Germinal center (tissue), 1 donor: ENCODE results near the gene ZNF668.

ENCODE experiments used
- DNase-seq: peaks from one replicate; pipeline ENCODE4 v3.0.0; 2012; ENCODE audit warnings: mixed read lengths, low spot score

The ZNF668 gene

DNA sequence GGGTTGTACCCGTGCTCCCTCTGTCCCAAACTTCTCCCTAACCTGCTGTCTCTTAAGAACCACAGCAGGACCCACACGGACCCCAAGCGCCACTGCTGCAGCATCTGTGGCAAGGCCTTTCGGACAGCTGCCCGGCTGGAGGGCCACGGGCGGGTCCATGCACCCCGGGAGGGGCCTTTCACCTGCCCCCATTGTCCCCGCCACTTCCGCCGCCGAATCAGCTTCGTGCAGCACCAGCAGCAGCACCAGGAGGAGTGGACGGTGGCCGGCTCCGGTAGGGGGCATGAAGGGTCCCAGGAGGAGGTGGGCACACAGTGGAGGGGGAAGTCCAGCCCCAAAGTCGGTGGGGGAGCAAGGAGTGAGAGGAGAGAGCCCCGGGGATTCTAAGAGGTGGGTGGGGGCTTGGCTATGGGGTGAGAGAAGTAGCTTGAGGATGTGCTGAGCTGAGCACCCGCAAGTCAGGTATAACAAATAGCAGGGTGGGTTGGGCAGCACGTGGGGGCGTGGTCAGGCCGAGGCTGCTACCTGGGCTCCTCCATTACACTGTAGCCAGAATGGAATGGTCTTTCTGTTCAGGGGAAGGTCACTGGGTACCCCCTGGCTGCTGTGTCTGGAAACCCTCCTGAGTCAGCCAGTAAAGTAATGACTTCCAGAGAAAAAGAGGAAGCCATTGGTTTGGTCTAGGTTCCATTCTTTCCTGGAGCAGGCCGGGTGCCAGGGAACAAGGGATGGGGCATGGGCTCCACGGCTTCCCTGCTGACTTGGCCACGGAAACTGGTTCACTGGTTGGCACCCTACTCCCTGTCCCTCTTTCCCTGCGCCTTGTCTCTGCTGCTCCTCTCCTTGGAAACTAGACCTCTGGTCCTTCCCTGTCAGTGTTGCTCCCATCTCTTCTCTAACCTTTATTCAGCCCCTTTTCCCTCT is 7.7 kb upstream of the ZNF668 start:
- DNase-seq: no peak

DNA sequence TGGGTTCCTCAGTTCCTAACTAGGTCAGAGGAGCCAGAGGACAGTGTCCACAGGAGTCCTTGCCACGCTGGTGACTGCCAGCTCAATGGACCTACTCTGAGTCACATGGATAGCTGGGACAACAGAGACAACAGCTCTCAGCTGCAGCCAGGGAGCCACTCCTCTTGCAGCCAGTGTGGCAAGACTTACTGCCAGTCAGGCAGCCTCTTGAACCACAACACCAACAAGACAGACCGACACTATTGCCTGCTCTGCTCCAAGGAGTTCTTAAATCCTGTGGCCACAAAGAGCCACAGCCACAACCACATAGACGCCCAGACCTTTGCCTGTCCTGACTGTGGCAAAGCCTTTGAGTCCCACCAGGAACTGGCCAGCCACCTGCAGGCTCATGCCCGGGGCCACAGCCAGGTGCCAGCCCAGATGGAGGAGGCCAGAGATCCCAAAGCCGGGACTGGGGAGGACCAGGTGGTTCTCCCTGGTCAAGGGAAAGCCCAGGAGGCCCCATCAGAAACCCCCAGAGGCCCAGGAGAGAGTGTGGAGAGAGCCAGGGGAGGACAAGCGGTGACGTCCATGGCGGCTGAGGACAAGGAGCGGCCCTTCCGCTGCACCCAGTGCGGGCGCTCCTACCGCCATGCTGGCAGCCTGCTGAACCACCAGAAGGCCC is 6.8 kb upstream of the ZNF668 start:
- no peak for DNase-seq

DNA sequence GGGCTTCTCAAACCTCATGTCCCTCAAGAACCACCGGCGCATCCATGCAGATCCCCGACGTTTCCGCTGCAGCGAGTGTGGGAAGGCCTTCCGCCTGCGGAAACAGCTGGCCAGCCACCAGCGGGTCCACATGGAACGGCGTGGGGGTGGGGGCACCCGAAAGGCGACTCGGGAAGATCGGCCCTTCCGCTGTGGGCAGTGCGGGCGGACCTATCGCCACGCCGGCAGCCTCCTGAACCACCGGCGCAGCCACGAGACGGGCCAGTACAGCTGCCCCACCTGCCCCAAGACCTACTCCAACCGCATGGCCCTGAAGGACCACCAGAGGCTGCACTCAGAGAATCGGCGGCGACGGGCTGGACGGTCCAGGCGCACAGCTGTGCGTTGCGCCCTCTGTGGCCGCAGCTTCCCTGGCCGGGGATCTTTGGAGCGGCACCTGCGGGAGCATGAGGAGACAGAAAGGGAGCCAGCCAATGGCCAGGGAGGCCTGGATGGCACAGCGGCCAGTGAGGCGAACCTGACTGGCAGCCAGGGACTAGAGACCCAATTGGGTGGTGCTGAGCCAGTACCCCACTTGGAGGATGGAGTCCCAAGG is 6.1 kb upstream of the ZNF668 start:
- no peak for DNase-seq

DNA sequence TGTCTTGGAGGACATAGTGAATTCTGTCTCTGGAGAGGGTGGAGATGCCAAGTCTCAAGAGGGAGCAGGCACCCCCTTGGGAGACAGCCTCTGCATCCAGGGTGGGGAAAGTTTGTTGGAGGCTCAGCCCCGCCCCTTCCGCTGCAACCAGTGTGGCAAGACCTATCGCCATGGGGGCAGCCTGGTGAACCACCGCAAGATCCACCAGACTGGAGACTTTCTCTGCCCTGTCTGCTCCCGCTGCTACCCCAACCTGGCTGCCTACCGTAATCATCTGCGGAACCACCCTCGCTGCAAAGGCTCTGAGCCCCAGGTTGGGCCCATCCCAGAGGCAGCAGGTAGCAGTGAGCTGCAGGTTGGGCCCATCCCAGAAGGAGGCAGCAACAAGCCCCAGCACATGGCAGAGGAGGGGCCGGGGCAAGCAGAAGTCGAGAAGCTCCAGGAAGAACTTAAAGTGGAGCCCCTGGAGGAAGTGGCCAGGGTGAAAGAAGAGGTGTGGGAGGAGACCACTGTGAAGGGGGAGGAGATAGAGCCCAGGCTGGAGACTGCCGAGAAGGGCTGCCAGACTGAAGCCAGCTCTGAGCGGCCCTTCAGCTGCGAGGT is 5.4 kb upstream of the ZNF668 start:
- DNase-seq: no peak

DNA sequence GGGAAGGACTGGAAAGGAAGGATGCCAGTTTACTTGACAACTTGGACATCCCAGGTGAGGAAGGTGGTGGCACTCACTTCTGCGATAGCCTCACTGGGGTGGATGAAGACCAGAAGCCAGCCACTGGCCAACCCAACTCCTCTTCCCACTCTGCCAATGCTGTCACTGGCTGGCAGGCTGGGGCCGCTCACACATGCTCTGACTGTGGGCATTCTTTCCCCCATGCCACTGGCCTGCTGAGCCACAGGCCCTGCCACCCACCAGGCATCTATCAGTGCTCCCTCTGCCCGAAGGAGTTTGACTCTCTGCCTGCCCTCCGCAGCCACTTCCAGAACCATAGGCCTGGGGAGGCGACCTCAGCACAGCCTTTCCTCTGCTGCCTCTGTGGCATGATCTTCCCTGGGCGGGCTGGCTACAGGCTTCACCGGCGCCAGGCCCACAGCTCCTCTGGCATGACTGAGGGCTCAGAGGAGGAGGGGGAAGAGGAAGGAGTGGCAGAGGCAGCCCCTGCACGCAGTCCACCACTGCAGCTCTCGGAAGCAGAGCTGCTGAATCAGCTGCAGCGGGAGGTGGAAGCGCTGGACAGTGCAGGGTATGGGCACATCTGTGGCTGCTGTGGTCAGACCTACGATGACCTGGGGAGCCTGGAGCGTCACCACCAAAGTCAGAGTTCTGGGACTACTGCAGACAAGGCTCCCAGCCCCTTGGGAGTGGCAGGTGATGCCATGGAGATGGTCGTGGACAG is 4.7 kb upstream of the ZNF668 start:
- DNase-seq: no peak

DNA sequence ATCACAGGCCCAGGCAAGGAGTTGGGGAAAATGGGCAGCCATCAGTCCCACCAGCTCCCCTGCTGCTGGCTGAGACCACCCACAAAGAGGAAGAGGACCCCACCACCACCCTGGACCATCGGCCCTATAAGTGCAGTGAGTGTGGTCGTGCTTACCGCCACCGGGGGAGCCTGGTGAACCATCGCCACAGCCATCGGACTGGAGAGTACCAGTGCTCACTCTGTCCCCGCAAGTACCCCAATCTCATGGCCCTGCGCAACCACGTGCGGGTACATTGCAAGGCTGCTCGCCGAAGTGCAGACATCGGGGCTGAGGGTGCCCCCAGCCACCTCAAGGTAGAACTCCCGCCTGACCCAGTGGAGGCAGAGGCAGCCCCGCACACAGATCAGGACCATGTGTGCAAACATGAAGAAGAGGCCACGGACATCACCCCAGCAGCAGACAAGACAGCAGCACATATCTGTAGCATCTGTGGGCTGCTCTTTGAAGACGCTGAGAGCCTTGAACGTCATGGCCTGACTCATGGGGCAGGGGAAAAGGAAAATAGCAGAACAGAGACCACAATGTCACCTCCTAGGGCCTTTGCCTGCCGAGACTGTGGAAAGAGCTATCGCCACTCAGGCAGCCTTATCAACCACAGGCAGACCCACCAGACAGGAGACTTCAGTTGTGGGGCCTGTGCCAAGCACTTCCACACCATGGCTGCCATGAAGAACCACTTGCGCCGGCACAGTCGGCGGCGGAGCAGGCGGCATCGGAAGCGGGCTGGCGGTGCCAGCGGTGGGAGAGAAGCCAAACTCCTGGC is 3.8 kb upstream of the ZNF668 start:
- DNase-seq: no peak

DNA sequence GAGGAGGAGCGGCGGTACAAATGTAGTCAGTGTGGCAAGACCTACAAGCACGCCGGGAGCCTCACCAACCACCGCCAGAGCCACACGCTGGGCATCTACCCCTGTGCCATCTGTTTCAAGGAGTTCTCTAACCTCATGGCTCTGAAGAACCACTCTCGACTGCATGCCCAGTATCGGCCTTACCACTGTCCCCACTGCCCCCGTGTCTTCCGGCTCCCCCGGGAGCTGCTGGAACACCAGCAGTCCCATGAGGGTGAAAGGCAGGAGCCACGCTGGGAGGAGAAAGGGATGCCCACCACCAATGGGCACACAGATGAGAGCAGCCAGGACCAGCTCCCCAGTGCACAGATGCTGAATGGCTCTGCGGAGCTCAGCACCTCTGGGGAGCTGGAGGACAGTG is 3.0 kb upstream of the ZNF668 start:
- no peak for DNase-seq

DNA sequence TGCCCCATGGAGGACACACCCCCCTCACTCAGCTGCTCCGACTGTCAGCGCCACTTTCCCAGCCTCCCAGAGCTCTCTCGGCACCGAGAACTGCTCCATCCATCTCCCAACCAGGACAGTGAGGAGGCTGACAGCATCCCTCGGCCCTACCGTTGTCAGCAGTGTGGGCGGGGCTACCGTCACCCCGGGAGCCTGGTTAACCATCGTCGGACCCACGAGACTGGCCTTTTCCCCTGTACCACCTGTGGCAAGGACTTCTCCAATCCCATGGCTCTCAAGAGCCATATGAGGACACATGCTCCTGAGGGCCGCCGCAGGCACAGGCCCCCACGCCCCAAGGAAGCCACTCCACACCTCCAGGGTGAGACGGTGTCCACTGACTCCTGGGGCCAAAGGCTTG is 2.3 kb upstream of the ZNF668 start:
- DNase-seq: no peak

DNA sequence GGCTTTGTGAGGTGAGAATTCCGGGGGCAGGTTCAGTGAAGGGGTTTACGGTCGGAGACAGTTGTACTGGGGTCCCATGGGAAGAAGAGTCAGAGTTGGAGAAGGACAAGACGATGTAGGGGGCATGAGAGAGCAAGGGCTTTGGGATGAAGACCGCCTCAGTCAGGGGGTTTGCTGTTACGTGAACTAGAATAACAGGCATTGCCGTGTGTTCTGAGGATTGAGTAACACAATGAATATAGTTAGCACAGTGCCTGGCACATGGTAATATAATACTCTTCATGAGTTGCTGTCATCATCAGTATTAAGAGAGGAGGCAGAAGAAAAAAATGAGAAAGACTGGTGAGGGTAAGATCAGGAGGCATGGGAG is 759 bp upstream of the ZNF668 start:
- DNase-seq: no peak

DNA sequence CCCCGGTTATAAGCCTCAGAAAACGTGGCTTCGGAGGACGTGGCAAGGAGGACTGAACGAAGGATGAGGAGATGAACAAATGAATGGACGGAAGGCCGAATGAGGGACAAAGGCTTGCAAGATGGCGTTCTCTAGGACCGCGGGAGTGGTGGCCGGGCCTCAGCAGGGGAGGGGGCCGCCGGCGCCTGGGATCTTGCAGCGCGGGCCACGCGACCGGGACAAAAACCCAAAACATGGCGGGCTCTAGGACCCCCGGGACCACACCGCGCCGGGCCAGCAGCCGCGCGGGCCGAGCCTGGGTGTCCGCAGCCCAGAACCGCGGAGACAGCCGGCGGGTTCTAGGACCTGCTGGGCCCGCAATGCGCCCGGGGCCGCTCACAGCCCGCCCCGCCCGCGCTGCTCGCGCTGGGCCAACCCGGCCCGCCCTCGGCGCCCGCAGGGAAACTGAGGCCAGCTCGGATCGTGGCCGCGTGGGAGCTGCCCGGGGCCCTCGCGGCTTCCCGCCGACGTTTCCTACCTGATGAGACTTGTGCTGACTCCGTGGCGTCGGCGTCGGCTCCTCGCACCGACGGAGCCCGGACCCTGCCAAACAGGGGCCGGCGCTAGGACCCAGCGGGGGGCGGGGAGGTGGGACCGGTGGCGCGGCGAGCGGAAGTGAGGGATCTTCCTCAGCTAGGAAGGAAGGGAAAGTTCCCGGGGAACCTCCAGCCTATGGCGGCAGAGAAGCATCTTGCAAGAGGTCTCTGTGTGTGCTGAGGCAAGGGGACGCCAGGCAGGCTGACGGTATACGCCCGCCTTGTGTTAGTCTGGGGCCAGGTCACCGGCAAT is 684 bp downstream of the ZNF668 start:
- peak; percentile 88 for DNase-seq

DNA sequence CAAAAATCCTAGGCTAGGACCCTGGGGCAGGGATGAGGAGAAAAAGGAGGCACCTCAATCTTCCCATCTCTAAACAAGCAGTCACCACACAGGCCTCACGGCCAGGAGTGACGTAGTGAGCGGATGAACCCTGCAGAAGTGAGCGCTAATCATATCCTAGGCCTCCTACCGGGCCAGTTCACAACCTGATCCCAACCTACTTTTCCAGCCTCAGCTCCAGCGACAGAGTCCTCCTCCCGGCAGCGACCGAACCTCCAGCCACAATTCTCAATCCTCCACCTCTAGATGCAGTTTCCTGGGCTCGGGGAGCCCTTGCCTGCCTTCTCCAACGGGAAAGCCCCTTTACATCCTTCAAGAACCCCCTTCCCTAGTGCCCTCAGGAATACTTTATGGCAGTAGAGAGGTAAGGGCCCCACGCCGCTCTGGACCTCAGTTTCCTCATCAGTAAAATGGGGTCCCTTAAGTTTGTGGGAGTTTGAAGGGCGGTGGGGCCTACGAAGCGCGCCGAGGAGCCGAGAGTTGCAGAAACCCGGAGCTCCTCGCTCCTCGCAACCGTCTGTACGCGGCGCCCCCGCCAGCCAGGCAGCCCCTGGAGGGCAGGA is 1.4 kb downstream of the ZNF668 start:
- DNase-seq: peak; percentile 42

DNA sequence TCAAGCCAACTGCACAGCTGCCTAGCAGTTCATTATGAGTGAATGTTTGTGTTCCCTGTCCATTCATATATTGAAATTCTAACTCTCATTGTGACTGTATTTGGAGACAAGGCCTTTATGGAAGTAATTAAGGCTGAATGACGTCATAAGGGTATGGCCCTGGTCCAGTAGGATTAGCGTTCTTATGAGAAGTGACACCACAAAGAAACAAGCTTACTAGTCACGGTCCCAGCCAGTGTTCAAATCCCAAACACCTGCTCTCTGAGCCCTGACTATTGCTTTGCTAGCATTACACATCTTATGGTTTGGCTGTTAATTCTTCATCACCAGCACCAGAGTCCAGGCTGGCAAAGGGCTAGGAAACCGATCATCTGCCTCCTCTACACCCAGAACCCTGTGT is 2.2 kb downstream of the ZNF668 start:
- no peak for DNase-seq

DNA sequence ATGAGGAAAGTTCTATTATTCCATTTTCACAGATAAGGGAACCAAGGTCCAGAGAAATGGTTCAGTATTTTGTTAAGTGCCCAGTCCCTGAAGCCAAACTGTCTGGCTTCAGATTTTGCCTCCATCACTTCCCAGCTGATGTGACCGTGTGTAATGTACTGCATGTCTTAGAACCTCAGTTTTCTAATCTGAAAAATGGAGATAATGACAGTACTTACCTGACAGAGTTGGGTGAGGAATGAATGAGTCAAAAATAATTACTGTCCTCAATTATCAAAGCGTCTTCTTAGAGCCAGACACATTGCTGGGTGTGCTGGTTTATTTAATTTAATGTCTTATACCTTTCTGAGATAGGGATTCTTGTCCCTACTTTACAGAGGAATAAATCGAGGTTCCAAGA is 6.7 kb downstream of the ZNF668 start:
- no peak for DNase-seq

DNA sequence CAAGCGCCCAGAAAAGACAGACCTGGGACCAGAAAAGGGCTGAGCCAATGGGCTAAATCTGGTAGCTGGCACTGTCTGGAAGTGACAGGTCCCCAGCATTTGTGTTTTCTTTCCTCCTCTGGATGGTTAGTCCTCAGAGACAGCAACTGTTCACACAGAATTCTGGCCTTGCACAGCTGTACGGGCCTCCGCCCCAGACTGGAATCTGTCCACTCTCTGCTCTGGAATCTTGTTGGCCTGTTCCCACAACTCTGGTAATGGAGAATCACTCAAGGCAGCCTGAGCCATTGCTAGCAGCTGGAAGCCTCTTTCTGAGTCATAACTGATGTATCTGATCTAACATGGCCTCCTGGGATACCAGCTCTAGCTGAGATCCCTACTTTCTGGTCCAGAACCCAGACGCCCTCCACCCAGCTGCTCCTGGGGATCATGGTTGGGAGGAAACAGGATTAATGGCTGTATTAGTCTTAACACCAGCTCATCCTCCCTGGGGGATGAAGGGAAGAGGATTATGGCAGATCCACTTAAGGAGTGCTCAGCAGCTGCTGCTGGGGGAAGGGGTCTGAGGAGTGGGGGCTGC is 9.1 kb downstream of the ZNF668 start:
- DNase-seq: no peak

DNA sequence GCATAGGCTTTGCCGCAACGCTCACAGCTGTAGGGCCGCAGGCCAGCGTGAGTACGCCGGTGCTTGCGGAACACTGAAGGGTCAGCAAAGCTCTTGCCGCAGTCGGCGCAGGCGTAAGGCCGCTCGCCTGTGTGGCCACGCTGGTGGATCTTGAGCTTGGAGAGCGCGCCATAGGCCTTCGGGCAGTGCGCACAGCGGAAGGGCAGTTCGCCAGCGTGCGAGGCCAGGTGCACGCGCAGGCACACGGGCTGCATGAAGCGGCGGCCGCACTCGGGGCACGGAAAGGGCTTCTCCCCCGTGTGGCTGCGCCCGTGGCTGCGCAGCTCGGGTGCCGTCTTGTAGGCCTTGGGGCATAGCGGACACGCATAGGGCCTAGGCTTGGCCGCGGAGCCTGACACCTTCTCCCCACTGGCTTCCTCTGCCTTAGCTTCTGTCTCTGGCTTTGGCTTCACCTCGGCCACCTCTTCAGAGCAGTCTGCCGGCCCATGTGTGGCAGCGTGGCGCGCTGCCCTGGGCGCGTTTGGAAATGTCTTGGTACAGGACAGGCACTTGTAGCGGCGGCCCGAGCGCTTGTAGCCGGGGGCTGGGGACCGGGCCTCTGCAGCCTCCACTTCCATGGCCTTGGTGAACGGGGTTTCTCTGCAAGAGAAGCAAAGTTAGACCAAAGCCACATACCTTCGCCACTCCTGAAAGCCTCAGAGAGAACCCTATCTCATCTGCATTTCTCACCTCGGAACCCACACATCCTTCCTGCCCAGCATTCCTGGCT is 10.0 kb downstream of the ZNF668 start:
- no peak for DNase-seq

DNA sequence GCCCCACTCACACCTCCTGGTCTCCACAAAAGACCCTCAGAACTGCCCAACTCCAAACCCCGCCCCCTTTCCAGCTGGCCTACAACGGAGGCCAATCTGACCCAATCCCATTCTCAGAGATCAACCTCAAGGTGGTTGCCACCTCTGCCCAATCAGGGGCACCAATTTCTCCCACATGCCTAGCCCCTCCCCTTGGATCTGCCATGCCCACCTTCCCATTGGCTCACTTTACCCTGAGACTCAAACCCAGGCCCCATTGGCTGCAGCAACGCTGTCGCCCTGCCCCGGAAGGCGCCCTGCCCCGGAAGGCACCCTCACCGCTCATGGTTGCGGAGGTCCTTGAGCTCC is 10.6 kb downstream of the ZNF668 start:
- DNase-seq: no peak

DNA sequence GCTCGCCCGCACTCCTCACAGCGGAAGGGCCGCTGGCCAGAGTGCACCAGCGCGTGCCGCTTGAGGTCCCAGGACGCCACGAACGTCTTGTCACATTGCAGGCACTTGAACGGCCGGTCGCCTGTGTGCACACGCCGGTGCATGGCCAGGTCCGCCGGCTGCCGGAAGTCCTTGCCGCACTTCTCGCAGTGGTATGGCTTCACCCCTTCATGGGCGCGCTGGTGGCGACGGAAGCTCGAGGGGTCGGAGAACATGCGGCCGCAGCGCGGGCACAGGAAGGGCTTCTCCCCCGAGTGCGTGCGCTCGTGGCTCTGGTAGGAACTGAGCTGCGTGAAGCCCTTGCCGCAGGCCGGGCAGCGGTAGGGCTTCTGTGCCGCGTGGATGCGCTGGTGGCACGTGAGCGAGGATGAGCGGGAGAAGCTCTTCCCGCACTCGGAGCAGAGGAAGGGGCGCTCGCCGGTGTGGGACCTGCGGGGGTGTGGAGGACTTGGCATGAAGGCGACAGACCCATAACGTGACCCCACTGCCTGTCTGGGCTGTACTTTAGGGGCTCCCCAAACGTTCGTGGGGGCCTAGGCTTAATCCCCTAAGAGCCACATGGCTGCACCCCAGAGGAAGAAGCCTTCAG is 12.1 kb downstream of the ZNF668 start:
- DNase-seq: no peak

DNA sequence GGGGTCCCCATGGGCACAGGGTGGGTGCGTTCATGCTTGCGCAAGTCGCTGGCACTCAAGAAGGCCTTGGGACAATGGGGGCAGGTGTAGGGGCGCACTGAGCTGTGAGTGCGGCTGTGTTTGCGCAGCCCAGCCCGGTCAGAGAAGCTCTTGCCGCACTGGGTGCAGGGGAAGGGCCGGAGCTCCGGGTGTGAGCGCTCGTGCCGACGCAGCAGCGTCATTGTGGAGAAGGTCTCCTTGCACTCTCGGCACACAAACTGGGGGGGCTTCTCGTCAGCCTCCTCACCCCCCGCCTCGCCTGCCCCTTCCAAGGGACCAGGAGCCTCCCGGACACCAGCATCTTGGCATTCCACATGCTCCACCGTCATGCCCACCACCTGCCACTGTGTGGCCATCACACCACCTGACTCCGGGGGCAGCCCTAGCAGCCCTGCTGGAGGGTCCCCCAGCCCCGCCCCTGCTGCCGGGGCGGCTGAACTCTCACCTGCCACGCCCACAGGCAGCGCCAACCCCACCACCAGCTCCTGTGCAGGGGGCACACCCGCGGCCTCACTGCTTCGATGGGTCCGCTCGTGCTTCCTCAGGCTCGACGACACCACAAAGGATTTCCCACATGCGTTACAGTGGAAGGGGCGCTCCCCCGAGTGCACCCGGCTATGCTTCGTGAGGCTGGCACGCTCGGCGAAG is 12.8 kb downstream of the ZNF668 start:
- DNase-seq: no peak
